Measurements from ENCODE around the gene CIAO2B.
A peak's percentile ranks its signal among the peaks of the same experiment; 100 is the strongest.
"Not testable (repeated sequence)": the region's sequence is repeated elsewhere in the genome, so short reads cannot be mapped to it uniquely, and the experiment has no call there.

The CIAO2B gene

GRCh38 chr16:66899945-66900710 is 34.1 kb downstream of the CIAO2B start:
- no peak for TF ChIP-seq CTCF (conservative IDR thresholded peaks at IDR 0.05; ENCODE audit: control insufficient read depth, insufficient read depth, low read depth, low read length)
- no peak overlapping the region for H3K4me3 ChIP-seq (ENCODE audit: control insufficient read depth, low read depth, low read length)
- DNase-seq (ENCODE audit: low read depth): peak; percentile 68

DNA sequence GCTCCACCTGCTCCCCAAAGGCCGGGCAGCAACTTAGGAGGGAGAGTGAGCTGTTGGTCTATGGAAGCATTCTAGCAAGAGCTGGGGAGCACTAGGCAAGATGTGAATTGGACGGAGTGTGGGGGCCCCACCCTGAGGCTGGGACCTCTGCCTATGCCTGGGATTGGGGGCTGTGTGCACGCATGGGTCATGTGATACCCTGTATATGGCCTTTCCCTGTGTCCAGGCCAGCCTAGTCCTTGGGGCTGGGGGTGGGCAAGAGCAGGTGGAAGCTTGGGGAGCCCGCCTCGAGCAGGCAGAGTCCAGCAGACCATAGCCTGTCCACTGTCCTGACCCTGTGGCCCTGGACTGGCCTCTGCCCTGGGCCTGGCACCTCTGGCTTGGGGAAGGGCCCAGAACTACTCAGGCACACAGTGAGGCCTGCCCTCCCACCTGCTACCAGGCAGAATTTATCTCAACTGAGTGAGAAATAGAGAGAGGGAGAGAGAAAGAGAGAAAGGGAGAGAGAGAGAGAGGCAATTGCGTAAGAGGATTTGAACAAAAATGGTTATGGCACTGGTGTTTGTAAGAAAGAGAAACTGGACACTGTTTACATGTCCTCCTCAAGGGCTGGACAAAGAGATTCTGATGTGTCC is 34.8 kb downstream of the CIAO2B start:
- no peak overlapping the region for H3K4me3 ChIP-seq (ENCODE audit: control insufficient read depth, low read depth, low read length)
- TF ChIP-seq CTCF (conservative IDR thresholded peaks at IDR 0.05; ENCODE audit: control insufficient read depth, insufficient read depth, low read depth, low read length): no peak
- DNase-seq (ENCODE audit: low read depth): peak; percentile 50

DNA sequence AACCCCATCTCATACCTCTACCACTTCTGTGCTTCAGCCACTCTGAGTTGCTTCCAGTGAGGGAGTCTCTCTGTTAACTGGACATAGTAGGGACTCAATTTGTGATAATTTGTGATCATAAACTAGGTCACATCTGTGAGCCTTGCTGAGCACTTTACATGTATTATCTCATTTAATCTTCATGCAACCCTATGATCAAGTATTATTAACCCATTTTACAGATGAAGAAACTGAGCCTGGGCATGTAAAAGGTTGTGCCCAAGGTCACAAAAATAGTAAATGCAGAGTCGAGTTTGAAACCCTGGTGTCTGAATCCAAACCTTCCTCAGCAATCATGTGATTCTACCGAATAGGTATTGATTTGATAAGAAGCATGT is 35.3 kb downstream of the CIAO2B start:
- no peak for TF ChIP-seq CTCF (conservative IDR thresholded peaks at IDR 0.05; ENCODE audit: control insufficient read depth, insufficient read depth, low read depth, low read length)
- no peak for DNase-seq (ENCODE audit: low read depth)
- H3K4me3 ChIP-seq (ENCODE audit: control insufficient read depth, low read depth, low read length): no peak overlapping the region

GRCh38 chr16:66898207-66898606 is 36.0 kb downstream of the CIAO2B start:
- H3K4me3 ChIP-seq (ENCODE audit: control insufficient read depth, low read depth, low read length): no peak overlapping the region
- no peak for TF ChIP-seq CTCF (conservative IDR thresholded peaks at IDR 0.05; ENCODE audit: control insufficient read depth, insufficient read depth, low read depth, low read length)
- peak; percentile 45 for DNase-seq (ENCODE audit: low read depth)

DNA sequence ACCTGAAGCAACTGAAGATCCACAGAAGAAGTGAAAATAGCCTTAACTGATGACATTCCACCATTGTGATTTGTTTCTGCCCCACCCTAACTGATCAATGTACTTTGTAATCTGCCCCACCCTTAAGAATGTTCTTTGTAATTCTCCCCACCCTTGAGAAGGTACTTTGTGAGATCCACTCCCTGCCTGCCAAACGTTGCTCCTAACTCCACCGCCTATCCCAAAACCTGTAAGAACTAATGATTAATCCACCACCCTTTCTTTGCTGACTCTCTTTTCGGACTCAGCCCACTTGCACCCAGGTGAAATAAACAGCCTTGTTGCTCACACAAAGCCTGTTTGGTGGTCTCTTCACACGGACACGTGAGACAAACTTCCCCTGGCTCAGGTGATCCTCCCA is 37.5 kb downstream of the CIAO2B start:
- H3K4me3 ChIP-seq (ENCODE audit: control insufficient read depth, low read depth, low read length); DNase-seq (ENCODE audit: low read depth): not testable (repeated sequence)

- no peak for TF ChIP-seq CTCF (conservative IDR thresholded peaks at IDR 0.05; ENCODE audit: control insufficient read depth, insufficient read depth, low read depth, low read length)
- H3K4me3 ChIP-seq (ENCODE audit: control insufficient read depth, low read depth, low read length): no peak overlapping the region
- DNase-seq (ENCODE audit: low read depth): no peak
Observed at GRCh38 chr16:66895999-66896398, 38.2 kb downstream of the CIAO2B start.

DNA sequence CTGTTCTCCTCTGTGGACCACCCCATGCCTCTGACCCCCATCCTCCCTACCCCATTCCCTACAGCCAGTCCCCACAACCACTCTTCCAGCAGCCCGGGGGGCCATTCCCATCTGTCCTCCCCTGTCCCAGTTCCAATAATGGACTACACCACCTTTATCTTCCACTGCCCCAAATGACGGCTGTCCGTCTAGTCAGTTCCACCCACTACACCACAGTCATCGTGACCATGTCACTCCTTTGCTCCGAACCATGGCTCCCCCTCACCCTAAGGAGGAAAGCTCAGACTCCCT is 38.6 kb downstream of the CIAO2B start:
- H3K4me3 ChIP-seq (ENCODE audit: control insufficient read depth, low read depth, low read length): no peak overlapping the region
- no peak for DNase-seq (ENCODE audit: low read depth)
- TF ChIP-seq CTCF (conservative IDR thresholded peaks at IDR 0.05; ENCODE audit: control insufficient read depth, insufficient read depth, low read depth, low read length): no peak

Measured in fibroblast of mammary gland (primary cell).